COLO668 (cell line): ENCODE measurements around the gene PAX2.

Experiments used
- DNase-seq: peaks from one replicate; lab custom pipeline; 2025; ENCODE audit not compliant: unreplicated experiment; lab: John Stamatoyannopoulos, UW

Gene PAX2

GRCh38 chr10:100811752-100812750 is 66.7 kb downstream of the PAX2 start:
- no peak for DNase-seq

GRCh38 chr10:100812978-100813377 is 67.6 kb downstream of the PAX2 start:
- no peak for DNase-seq

- DNase-seq = no peak
These were observed 69.5 kb downstream of the PAX2 start for GRCh38 chr10:100814751-100815474.

- no peak for DNase-seq
These were observed 71.3 kb downstream of the PAX2 start for GRCh38 chr10:100816671-100817070.

- DNase-seq = peak; percentile 1
These were observed 72.0 kb downstream of the PAX2 start for GRCh38 chr10:100817268-100817839.

- no peak for DNase-seq
These were observed 74.0 kb downstream of the PAX2 start for GRCh38 chr10:100819424-100819823.

- DNase-seq = no peak
These were observed 77.8 kb downstream of the PAX2 start for GRCh38 chr10:100823194-100823593.

- DNase-seq = no peak
These were observed 79.5 kb downstream of the PAX2 start for GRCh38 chr10:100824886-100825285.

GRCh38 chr10:100825325-100825875 is 80.0 kb downstream of the PAX2 start:
- no peak for DNase-seq

GRCh38 chr10:100826031-100826651 is 80.8 kb downstream of the PAX2 start:
- no peak for DNase-seq

GRCh38 chr10:100826661-100826982 is 81.2 kb downstream of the PAX2 start:
- DNase-seq = peak; percentile 20

GRCh38 chr10:100826983-100827818 is 81.8 kb downstream of the PAX2 start:
- DNase-seq = peak; percentile 20

- DNase-seq = peak; percentile 46
These were observed 82.7 kb downstream of the PAX2 start for GRCh38 chr10:100827819-100828737.

- DNase-seq = peak; percentile 4
These were observed 83.3 kb downstream of the PAX2 start for GRCh38 chr10:100828738-100829096.

GRCh38 chr10:100829097-100829870 is 83.9 kb downstream of the PAX2 start:
- no peak for DNase-seq

- DNase-seq = no peak
These were observed 84.7 kb downstream of the PAX2 start for GRCh38 chr10:100829933-100830727.

GRCh38 chr10:100830728-100831111 is 85.3 kb downstream of the PAX2 start:
- DNase-seq = no peak

GRCh38 chr10:100831742-100832141 is 86.4 kb downstream of the PAX2 start:
- no peak for DNase-seq
